HG02973 (cell line): ENCODE measurements around the gene DPH6.
"Not testable (repeated sequence)": the region's sequence is repeated elsewhere in the genome, so short reads cannot be mapped to it uniquely, and the experiment has no call there.

Experiments
- ATAC-seq: cut with Tn5 transposase; IDR thresholded peaks from one replicate; pipeline ENCODE4 v1.9.1; 2021; ENCODE audit warnings: moderate library complexity; ENCODE audit not compliant: unreplicated experiment

DPH6 gene, protein sequence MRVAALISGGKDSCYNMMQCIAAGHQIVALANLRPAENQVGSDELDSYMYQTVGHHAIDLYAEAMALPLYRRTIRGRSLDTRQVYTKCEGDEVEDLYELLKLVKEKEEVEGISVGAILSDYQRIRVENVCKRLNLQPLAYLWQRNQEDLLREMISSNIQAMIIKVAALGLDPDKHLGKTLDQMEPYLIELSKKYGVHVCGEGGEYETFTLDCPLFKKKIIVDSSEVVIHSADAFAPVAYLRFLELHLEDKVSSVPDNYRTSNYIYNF

DNA sequence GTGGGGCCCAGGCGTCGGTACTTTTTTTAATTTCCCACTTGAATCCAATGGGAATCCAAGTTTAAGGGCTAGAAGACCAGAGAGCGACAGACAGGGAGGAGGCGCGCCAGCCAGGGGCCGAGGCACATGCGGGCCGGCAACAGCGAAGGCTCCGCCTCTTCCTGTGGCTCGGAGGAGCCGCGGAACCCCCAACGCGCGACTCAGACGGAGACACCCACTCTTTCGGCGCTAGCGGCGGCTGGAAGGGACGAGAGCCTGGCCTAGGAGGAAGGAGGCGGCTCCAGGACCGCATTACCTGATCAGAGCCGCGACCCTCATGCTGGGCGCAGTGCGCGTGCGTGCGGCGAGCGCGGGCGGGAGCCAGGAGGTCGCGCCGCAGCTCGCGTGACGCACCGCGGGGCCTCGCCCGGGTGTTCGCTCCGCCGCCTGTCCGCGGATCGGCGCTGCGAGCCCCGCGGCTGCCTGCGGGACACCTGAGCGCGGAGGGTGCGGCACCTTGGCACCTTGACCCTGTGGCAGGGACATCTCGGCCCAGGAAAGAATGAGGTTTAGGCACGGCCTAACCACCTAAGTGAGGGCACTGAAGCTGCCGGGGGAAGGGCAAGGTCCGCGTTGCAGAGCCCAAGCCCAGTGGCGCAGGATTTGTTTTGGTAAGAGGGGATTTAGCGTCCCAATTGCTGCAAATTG lies at the start of gene DPH6:
Gene DPH6 (minus strand): TSS at position 342 of the 687 bp plus-strand sequence. CDS start 24 bp downstream, at position 318.
- ATAC-seq = peak; percentile 88

DNA sequence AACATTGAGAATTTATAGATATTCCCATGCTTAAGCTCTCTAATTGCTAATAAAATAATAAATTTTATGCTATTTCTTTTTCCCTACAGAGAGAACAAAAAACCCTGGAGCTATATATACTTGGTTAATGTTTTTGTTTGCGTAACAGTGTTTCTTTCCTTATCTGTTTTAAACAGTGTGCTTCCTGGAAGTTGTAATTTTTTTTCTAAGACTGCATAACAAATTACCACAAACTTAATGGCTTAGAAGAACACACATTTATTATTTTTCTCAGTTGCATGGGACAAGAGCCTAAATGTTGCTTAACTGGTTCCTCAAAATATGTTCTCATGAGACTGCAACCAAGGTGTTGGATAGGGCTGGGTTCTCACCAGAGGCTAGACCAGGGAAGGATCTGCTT lies 49.7 kb upstream of the DPH6 start:
- ATAC-seq = no peak

DNA sequence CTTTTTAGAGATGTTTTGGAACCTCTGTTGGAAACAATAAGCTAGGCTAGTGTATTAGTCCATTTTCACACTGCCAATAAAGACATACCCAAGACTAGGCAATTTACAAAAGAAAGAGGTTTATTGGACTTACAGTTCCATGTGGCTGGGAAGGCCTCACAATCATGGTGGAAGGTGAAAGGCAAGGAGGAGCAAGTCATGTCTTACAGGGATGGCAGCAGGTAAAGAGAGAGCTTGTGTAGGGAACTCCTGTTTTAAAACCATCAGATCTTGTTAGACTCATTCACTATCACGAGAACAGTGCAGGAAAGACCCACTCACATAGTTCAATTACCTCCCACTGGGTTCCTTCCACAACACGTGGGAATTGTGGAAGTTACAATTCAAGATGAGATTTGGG lies 46.0 kb upstream of the DPH6 start:
- not testable (repeated sequence) for ATAC-seq

DNA sequence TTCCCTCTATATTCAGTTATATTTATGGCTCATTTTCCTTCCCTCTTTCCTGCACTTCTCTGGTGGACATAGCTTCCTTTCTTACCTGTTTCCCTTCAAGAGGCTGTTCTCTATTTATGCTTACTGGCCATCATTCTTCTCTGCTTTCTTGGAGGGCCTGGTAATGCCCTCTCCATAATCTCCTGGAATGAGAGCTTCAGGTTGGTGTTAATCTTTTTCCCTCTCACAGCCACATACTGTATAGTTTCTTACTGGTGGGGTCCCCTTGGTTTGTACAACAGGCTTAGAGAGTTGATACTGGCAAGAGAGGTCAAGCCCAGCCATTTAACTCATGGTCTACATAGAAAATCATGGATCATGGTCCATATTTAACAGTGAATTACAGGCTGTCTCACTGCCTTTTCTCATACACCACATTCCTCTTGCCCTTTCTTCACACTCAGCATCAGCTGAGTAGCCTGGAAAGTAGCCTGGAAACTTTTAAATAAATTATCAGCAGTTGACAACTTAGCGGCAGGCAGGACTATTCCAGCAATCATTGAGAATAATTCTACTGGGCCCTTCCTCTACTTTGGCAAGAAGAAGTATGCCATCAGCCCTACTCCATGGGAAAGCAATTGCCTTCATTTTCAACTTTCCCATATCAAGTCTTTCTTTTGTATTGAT lies 38.0 kb upstream of the DPH6 start:
- no peak for ATAC-seq

DNA sequence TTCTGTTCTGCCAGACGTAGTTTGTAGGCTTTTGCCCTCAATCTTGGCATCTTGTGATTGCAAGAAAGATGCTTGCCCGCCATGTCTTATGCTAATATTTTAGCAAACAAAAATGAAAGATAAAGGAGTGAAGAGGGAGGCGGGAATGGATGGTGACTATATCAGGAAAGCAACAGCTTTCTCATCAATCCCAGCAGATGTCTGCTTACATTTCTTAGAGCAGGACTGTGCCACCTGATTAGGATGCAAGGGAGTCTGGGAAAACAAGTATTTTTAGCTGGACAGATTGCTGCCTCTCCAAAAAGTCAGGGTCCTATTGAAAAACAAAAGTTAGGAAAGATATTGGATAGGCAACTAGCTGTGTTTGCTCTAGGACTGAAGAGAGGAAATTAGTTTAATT lies 34.6 kb upstream of the DPH6 start:
- ATAC-seq = no peak

DNA sequence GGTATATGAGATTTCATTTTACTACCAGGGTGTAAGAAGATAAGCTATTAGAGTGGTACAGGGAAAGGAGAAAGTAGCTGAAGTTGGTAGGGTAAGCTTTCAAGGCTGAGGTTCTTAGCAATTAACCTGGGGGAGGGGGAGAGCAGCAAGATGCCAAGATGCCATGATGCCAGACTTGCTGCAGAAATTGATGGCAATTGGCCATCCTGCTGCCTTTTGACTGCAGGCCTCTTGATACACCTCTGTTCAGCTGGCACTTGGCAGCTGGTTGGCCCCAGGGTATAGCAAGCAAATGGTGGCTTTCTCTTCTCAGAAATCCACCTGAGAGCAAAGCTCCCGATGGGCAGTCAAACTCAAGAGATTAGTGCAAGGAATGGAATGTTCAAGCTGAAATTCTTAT lies 21.4 kb upstream of the DPH6 start:
- ATAC-seq = no peak

DNA sequence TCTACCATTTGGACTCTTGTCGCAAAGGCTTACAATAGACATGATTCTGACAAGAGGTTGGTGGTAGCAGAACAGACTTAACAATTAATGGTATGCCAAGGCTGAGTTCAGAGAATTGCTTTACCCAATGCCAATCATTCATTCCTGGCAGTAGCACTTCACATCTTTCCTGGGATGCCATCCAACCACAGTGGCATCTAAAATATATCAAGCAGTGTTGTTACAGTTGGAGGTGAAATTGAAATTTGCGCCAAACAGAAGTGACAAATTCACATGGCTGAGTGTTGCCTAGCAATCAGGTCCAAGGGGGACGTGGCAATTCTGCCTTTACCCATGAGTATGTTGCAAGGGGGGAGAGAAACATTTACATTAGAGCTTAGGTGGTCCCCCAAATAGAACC lies 21.0 kb upstream of the DPH6 start:
- ATAC-seq = no peak

DNA sequence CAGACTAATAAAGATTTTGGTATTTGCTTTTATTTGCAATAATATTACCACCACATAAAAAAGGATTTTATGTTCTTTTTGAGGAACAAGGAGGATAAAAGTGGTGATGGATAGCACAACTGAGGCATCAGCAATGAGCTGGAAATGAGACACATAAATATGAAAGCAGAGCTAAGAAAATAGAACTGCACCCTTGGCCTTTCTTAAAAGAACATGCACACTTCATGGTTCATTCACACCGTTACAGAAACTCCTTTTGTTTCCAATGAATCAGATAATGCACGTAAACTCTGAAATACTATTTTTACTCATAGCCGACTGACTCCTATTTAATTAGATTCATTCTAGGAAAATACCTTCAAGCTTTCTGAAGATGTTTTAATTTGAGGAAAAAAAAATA lies 19.9 kb upstream of the DPH6 start:
- ATAC-seq = no peak

DNA sequence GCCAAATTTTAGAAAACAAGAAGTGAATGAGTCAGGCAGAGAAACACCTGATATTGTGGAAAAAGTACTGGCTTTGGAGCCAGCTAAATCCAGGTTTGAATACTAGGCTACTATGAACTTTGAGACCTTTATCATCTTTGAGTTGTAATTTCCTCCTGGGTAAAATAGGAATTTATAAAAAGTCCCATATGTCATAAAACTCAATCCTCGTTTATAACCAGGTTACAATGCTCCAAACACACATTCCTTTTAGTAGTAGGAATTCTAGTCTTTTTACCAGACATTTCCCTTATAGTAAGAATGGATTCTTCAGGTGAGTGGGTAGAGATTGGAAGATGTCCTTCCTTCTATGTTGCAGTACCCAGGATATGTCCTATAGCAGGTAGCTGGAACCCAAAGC lies 16.7 kb upstream of the DPH6 start:
- no peak for ATAC-seq

DNA sequence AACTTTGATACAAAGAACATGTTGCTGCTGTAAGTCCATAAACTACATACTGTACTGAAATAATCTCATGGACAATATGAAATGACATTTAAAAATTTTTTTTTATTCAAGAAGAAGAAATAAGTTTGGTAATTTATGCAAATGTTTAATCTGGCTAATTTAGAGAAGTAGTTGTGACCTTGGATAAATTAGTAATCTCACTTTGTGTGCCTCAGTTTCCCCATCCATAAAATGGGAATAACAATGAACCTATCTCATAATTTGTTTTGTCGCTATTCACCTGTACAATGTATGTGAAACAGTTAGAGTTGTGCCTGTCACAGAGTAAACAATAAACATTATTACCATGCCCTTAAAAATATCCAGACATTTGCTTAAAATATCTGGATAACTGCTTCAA lies 15.3 kb upstream of the DPH6 start:
- ATAC-seq = no peak

DNA sequence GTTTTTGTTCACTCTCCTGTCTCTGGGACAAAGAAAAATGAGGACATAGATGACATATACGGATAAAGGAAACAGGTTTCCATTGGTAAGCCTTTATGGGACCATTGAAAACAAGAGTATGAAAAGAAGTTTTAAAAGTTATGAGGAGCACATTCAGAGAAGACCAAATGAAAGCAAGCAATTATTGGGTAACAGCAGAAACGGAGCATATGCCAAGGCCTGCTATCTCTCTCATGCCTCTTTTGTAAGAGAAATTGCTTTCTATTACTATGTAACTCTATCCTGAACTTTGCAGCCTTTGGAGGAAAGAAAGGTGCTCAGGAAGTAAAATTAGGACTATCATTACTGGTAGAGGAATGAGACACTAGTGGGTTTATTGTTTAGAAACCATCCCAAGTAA lies 14.9 kb upstream of the DPH6 start:
- ATAC-seq = no peak

DNA sequence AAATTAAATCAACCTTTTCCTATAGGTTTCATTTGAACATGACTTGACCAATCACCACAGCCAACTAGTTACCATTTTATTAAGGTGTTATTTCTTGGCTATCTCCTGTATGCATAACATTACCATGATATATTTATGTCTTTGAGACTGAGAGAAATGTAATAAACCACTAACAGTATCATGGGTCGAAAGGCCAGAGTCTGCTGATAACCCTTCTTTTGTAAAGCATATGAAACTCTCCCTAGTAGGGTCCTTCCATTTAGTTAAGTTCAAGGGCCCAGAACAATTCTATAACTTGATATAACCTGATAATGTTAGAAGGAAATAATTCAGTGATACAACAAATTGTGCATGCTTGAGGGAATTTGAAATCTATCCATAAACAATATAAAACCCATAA lies 14.3 kb upstream of the DPH6 start:
- no peak for ATAC-seq

DNA sequence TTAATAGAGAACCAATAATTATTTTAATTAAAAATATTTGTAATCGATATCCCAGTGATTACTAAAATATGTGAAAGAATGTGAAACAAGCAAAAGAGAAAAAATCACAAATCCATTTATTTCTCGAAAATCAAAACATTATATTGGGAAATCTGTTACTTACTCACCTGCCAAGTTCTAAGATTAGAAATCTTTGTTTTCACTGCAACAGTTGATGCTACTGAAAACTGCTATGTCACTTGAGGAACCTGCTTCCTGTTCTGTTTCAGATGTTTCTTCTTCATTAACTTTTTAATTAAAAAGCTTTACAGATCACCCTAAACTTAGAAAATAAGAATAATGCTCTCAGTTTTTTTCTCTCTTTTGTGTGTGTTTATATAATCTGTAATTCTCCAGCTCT lies 13.7 kb upstream of the DPH6 start:
- no peak for ATAC-seq

DNA sequence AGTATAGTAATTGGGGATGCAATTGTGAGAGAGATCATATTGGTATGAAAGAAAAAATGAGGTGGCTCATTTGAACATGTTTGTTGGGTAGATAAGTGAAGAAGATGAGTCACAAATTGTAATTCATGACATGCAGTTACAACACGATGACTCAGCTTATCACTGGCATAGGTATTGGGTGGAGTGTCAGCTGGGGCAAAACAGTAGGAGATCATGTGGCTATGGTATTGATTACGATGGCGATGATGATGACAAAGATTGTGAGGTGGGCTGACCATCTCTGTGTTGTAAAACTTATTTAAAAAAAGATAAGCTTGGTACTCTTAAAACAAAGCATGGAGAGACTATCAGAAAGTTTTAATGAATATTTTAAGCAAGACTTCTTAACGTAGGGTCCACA lies 11.6 kb upstream of the DPH6 start:
- ATAC-seq = no peak

DNA sequence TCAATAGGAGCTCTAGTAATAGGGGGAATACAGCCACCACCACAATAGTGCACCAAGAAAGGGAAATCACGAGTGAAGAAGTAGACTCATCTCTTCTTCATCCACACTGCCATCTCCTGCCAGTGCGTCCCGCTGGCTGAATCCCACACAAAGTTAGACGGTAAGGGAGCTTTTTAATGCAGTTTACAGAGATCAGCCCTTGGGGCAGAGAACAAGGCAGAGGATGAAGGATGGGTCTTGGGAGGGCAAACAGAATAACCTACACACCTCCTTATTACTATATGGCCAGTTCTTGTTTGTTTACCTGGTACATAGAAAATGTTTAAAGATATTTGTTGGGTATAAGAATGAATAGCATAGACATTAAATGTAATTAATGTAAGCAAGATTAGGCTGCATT lies 11.0 kb upstream of the DPH6 start:
- ATAC-seq = no peak

DNA sequence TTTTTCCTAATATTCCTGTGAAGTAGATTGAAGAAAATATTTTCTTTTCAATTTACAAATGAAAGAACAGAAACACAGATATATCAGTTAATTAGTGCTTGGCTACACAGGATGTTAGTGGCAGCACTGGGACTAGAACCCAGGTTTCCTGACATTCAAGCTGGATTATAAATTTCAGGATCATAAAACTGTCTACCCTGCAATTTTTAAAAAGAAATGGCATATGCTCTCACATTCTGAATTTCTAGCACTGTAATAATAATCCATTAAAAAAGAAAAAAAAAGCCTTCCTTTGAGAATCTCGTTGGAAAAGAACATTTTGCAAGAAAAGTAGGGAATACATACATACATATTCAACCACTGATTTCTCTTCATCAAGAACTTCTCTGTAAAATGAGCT lies 9.3 kb upstream of the DPH6 start:
- ATAC-seq = no peak

DNA sequence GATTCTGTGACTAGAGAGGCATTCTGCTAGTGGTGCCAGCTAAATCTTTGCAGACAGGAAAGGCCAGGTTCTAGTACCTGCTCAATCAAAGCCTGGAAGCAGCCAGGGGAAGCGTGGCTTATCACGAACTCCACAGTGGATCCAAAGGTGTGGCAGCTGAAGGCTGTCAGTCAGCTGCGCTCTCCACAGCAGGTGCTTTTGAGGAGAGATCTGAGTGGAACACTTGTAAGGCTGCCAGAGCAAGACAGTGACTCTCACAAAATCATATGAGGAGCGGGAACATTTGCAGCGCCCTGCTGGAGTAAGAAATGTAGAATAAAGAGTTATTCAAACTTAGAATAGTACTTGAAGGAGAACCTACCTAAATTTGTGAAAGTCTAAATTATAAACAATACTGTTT lies 5.0 kb upstream of the DPH6 start:
- ATAC-seq = no peak

DNA sequence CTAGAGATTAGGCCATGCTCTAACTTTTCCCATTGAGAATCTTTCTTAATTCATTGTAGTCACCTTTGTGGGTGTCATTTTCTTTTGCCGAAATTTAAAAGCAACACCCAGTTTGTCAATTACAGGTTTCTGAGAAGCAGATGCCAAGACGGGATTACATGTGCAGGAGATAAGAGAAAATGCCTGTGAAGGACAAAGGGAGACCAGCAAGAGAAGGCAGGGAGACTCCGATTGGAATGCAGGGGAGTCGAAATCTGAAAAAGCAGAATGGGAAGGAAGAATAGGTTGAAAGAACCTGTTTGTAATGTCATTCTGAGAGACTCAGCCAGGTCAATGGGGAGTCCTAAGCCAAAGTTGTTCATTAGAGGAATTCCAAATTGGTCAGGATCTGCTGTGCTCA lies 3.6 kb upstream of the DPH6 start:
- ATAC-seq = no peak

DNA sequence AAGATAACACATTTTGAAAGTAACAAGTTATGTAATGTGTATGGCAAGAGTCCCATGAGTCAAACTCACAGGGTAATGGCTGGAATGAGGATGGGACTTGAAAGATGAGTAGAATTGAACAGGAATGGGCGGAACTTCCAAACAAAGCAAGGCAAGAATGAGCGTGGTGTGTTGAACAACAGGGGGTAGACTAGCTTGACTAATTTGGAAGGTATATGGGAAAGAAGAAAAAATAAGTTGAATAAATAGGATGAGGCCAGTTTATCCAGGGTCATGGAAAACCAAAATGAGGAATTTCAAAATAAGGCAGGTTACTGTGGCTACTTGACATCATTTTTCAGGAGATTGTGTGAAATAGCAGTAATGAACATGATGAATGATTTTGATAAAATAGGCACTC lies 2.5 kb upstream of the DPH6 start:
- no peak for ATAC-seq

DNA sequence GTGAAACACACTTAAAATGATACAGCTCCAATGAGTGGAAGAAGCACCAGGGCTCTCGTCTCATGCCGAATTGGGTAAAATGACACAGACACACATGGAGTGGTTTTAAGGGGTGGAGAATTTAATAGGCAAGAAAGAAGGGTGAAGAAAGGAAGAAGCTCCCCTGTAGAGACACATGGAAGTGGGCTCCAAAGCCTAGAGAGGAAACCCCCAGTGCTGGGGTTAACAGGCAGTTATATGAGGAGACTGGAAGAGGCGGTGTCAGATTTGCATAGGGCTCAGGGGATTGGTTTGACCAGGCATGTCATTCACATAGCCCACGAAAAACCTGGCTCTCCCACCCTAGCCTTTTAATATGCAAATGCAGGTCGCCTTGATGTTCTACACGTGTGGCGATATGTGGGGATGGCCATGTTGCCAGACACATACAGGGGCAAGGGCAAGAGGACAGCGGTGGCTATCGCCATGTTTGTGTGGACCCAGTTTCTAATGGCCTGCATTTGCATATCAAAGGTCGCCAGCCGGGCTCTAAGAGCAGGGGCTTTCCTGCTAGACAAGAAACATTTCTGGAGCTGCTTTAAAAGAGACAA lies 1.9 kb upstream of the DPH6 start:
- no peak for ATAC-seq

DNA sequence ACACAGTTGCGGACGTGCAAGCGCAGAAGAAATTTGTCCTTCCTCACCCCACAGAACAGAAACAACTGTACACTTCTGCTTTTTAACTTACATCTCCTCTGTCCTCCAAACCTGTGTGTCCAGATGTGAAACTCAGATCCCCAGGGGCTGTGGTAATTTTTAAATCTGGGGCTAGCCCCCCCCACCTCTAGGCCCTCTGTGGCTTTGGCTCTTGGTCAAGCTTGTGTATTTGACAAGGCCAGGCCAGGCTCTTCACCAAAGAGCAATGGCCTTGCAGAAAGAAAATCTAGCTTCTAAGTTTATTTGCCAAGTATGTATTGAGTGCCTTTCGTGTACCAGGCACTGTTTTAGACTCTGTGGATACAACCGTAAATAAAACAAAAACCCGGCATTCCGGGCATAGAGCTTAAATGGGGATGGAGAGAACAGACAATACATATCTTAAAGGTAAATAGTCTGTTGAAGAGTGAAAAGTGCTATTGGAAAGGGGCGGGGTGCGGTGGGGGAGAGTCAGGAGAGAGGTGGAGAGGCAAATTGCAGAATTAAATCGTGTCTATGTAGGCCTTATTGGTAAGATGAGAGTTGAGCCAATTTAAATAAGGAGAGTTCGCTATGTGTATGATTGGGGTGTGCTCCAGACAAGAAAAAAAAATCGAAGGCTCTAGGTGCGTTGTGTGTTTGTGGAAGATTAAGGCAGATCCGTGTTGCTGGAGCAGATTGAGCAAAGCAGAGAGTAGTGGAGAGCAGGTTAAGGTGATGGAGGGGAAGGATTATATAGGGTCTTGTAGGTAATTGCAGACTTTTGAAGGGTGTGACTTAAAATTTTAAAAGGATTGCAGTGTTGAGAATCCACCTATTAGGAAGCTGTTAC lies 781 bp upstream of the DPH6 start:
- peak; percentile 1 for ATAC-seq
